PFSK-1 (cell line): ENCODE data around the gene HAUS5.

ENCODE experiments used
- POLR2AphosphoS5 ChIP-seq: IDR thresholded peaks from 2 replicates; pipeline ENCODE4 v1.6.1; 2012; ENCODE audit warnings: low read depth, mild to moderate bottlenecking, control low read depth, low read length, moderate library complexity
- TAF1 ChIP-seq: IDR thresholded peaks from 2 replicates; pipeline ENCODE4 v1.6.1; 2012; ENCODE audit warnings: low read length, control low read depth, borderline replicate concordance; ENCODE audit not compliant: insufficient read depth

DNA sequence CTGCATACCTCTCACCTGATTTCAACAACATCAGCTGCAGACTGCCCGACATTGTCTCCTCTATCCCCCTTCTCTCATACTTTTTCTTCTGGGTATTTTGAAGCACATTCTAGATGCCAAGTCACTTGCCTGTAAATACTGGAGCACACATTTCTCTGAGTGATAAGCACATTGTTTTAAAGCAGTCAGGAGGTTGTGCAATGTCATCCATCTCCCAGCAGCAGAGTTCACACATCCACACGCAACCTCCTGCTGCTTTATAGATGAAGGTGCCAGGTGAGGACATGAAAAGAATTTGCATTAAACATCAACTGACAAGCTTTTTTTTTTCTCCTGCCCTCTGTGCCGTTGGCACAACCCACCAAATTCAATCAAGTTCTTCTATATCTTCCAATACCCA is 59.3 kb downstream of the HAUS5 start:
- no peak for TF ChIP-seq POLR2AphosphoS5
- no peak for TF ChIP-seq TAF1
